GM21360 (cell line): ENCODE results near the gene CD6.

Experiments
- ATAC-seq: cut with Tn5 transposase; IDR thresholded peaks from one replicate; pipeline ENCODE4 v1.9.1; 2021; ENCODE audit warnings: mild to moderate bottlenecking, moderate library complexity; ENCODE audit not compliant: unreplicated experiment

CD6 gene

GRCh38 chr11:60984636-60985035, 13.2 kb downstream of the CD6 start:
- ATAC-seq, result no peak

GRCh38 chr11:60985501-60985900, 14.0 kb downstream of the CD6 start:
- ATAC-seq, result no peak

- no peak for ATAC-seq
Measured at GRCh38 chr11:60985991-60986915, 14.8 kb downstream of the CD6 start.

GRCh38 chr11:60987577-60988277, 16.2 kb downstream of the CD6 start:
- no peak for ATAC-seq

- no peak for ATAC-seq
Measured at GRCh38 chr11:60988658-60989057, 17.2 kb downstream of the CD6 start.

GRCh38 chr11:60989093-60989650, 17.7 kb downstream of the CD6 start:
- ATAC-seq, result no peak

- ATAC-seq, result no peak
Measured at GRCh38 chr11:60991457-60991856, 20.0 kb downstream of the CD6 start.

- ATAC-seq, result no peak
Measured at GRCh38 chr11:60992842-60993409, 21.4 kb downstream of the CD6 start.

GRCh38 chr11:60993615-60994014, 22.1 kb downstream of the CD6 start:
- no peak for ATAC-seq

- no peak for ATAC-seq
Measured at GRCh38 chr11:60994541-60995080, 23.1 kb downstream of the CD6 start.

GRCh38 chr11:60995798-60996197, 24.3 kb downstream of the CD6 start:
- ATAC-seq, result no peak

GRCh38 chr11:60996381-60997138, 25.1 kb downstream of the CD6 start:
- ATAC-seq, result no peak

GRCh38 chr11:61000426-61000825, 28.9 kb downstream of the CD6 start:
- ATAC-seq, result no peak

- ATAC-seq, result no peak
Measured at GRCh38 chr11:61001931-61002330, 30.5 kb downstream of the CD6 start.

GRCh38 chr11:61002598-61002997, 31.1 kb downstream of the CD6 start:
- no peak for ATAC-seq

- ATAC-seq, result no peak
Measured at GRCh38 chr11:61004180-61004611, 32.7 kb downstream of the CD6 start.

GRCh38 chr11:61004761-61005181, 33.3 kb downstream of the CD6 start:
- ATAC-seq, result no peak

GRCh38 chr11:61007383-61007955, 36.0 kb downstream of the CD6 start:
- ATAC-seq, result no peak

GRCh38 chr11:61007956-61008896, 36.7 kb downstream of the CD6 start:
- ATAC-seq, result no peak
